Mucosa of descending colon (tissue), 3 donors: ENCODE results near the gene STK16. TPM values are rescaled to one million over a fixed set of nuclear protein-coding genes. Genes with fewer than 3 reads are reported as not detected.

ENCODE experiments used
- ATAC-seq: fragments of 200-7000 bp; cut with Tn5 transposase; one replicate; pipeline ENCODE4 v1.9.1; 2020; ENCODE audit warnings: mild to moderate bottlenecking, moderate library complexity
- DNase-seq, 3 donors: peaks; one replicate each; pipeline ENCODE4 v3.0.0-alpha.2; 2020
- H3K36me3 ChIP-seq: fragments of 200-600 bp; one replicate; pipeline ENCODE4 v1.8.0; 2021; ENCODE audit warnings: low read depth, mild to moderate bottlenecking
- H3K4me1 ChIP-seq: fragments of 200-600 bp; one replicate; pipeline ENCODE4 v1.8.0; 2021; ENCODE audit warnings: low read depth, mild to moderate bottlenecking
- H3K4me3 ChIP-seq: fragments of 200-600 bp; one replicate; pipeline ENCODE4 v1.8.0; 2021; ENCODE audit warnings: mild to moderate bottlenecking
- H3K9me3 ChIP-seq: fragments of 200-600 bp; one replicate; pipeline ENCODE4 v1.8.0; 2021; ENCODE audit warnings: mild to moderate bottlenecking
- intact Hi-C, 2 donors: fragments of 100-400 bp; cut with DNase I in 1 of 2; cut with micrococcal nuclease in 1 of 2; formaldehyde crosslinking; loops; one replicate each; pipeline versions ENCODE4 v1.11.0 to v1.11.1; 2022; cut with DNase I, micrococcal nuclease
- total RNA-seq, 3 donors: library from RNA; stranded (reverse); fragmentation: NEBNext Ultra II Directional in 2 of 3; extraction: Animal tissue kit (Norgen Biotek cat#: 25700) in 2 of 3; gene quantifications; one replicate each; pipeline versions ENCODE4 v1.2.1 to v1.2.4, GENCODE V29; 2021 to 2023
- TF ChIP-seq, protein P1 (sequence below): fragments of 200-600 bp; IDR thresholded peaks from one replicate; pipeline ENCODE4 v1.8.0; 2022; ENCODE audit warnings: antibody characterized with exemption, mild to moderate bottlenecking
- donor health status: DM: no; HTN: no; CAD: no; lungs with moderate emphysema.
- donor health status: DM: no; HTN: no; CAD: no.
- donor health status: DM: no; HTN: yes; CAD: no.

Gene STK16
- total RNA-seq, 3 donors from 2014 or later: 29.7 to 37.3 (median 32.7) TPM

DNA sequence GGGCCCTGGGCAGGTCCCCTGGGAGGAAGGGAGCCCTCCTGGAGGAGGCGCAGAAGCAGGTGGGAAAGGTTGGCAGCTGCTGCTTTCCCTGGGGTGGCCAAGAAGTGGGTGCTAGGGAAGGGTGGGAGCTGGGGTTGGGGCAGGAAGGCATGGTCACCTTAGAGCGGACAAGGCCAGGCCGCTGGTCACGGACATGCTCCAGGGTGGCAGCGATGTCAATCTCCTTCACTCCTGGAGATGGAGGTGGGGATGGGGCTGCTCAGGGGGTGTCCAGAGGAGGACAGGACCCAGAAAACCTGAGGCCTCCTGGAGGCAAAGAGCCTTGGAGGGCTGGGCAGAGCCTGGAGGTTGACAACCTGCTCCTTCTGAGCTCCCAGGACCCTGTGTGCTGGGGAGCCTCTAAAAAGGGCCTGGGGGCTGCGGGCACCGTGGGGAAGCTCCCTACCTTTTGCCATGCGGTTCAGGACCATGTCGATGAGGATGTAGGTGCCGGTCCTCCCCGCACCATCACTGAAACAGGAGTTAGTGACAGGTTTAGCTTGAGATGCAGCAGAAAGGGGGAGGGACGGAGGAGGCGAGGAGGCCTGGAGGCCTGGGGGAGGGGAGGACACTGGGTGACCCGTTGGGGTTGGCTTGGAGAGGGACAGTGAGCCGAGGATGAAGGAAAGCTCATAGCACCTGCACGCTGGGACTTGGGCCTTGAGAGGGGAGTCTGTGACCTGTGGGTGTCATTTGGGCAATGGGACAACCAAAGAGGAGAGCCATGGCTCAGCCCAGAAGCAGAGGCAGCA, 45.3 kb downstream of the STK16 start:
- DNase-seq (no peak), ATAC-seq (no peak)
- peaks cover 5% of the 10 kb centered on the region for H3K4me1 ChIP-seq
- H3K4me3 ChIP-seq: no peak overlapping the region
- H3K9me3 ChIP-seq: no peaks in the 10 kb centered on the region
- H3K36me3 ChIP-seq: no peaks in the 10 kb centered on the region
- intact Hi-C loops: loop anchor here in 1 of 2 donors (5.0 kb wide), 1 partner anchor 128 kb away; the partner anchor contains the start of gene NHEJ1
- TF ChIP-seq, protein P1, sequence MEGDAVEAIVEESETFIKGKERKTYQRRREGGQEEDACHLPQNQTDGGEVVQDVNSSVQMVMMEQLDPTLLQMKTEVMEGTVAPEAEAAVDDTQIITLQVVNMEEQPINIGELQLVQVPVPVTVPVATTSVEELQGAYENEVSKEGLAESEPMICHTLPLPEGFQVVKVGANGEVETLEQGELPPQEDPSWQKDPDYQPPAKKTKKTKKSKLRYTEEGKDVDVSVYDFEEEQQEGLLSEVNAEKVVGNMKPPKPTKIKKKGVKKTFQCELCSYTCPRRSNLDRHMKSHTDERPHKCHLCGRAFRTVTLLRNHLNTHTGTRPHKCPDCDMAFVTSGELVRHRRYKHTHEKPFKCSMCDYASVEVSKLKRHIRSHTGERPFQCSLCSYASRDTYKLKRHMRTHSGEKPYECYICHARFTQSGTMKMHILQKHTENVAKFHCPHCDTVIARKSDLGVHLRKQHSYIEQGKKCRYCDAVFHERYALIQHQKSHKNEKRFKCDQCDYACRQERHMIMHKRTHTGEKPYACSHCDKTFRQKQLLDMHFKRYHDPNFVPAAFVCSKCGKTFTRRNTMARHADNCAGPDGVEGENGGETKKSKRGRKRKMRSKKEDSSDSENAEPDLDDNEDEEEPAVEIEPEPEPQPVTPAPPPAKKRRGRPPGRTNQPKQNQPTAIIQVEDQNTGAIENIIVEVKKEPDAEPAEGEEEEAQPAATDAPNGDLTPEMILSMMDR: no peak

DNA sequence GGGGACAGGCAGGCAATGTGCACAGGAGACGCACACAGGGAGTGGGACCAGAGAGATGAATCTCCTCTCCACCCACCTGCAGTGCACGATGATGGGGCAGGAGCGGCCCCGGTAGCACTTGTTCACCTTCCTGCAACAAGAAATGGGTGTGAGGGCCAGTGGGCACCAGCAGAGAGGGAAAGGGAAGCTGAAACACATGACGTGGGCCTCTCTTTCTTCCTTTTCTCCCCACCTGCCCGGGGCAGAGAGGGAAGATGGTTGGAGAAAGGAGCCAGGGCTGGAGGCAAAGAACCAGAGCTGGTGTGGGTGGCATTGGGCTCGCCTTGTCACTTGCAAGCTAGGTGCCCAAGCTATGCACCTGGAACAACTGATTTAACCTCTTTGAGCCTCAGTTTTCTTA, 46.1 kb downstream of the STK16 start:
- Histone ChIP-seq H3K36me3 (no peaks in the 10 kb centered on the region), H3K4me1 (peaks cover 5% of the 10 kb centered on the region), H3K4me3 (no peak overlapping the region), H3K9me3 (no peaks in the 10 kb centered on the region)
- ATAC-seq (no peak), DNase-seq (no peak)
- TF ChIP-seq, protein P1: no peak
- intact Hi-C loops: loop anchor here in 1 of 2 donors (5.0 kb wide), 1 partner anchor 129 kb away; the partner anchor contains the start of gene NHEJ1

DNA sequence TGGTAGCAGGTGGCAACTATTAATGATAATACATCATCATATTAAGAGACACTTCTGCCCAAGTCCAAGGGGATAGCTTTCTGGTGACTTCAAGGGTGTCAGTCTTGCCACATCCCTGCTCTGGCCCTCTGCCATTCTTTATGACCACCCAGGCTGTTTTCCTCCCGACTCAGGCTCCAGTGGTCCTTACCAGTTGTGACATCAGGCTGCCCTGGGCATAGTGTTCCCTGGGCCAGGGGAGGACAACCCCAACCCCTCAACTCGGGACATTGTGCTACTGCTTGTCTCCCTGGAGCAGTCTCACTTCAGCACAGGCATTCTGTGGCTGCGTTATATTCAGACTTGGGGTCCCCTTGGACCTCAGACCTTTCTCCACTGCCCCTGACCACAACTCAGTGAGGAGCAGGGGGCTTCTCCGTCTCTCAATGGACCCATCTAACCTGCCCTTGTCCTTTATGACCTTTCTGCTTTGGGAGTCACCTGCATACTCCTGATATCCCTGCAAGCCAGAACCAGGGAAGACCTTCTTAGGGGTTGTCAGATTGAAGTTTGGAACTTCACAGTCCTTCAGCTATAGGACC, 46.7 kb downstream of the STK16 start:
- Histone ChIP-seq H3K36me3 (no peaks in the 10 kb centered on the region), H3K9me3 (no peaks in the 10 kb centered on the region), H3K4me1 (peaks cover 5% of the 10 kb centered on the region), H3K4me3 (no peak overlapping the region)
- intact Hi-C loops: loop anchor here in 1 of 2 donors (5.0 kb wide), 1 partner anchor 130 kb away; the partner anchor contains the start of gene NHEJ1
- TF ChIP-seq, protein P1: no peak
- DNase-seq (no peak), ATAC-seq (no peak)

DNA sequence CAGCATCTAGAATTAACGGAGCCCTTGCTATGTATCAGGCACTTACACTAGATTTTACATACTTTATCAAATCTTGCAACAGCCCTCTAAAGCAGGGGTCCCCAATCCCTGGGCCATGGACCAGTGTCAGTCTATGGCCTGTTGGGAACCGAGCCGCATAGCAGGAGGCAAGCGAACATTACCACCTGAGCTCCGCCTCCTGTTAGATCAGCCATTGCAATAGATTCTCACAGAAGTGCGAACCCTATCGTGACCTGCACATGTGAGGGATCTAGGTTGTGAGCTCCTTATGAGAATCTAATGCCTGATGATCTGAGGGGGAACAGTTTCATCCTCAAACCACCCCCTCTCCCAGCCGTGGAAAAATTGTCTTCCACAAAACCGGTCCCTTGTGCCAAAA, 47.3 kb downstream of the STK16 start:
- intact Hi-C loops: loop anchor here in 1 of 2 donors (5.0 kb wide), 1 partner anchor 130 kb away; the partner anchor contains the start of gene NHEJ1

DNA sequence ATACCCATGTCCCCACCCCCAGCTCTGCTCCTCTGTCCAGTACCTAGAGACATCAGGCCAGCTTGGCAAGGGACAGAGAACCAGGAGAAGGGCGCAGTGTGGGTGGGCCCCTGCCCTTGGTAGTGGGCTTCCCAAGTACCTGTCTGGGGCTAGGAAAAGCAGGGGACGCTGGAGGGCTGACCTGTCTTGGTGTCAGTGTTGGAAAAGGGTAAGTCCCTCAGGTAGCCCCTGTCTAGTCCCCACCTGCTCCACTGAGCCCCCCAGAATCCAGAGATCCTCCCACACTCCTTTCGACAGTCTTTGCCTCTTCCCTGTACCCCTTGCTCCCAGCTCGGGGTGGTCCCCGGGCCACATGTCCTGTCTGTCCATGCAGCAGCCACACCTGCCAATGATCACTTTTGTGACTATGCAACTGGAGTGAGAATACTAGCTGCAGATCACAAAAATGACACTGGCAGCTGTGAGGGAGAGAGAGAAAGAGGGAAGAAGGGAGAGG, 48.5 kb downstream of the STK16 start:
- DNase-seq (no peak), ATAC-seq (no peak)
- peaks cover 9% of the 10 kb centered on the region for H3K4me1 ChIP-seq
- TF ChIP-seq, protein P1: no peak
- no peak overlapping the region for H3K4me3 ChIP-seq
- H3K36me3 ChIP-seq: no peaks in the 10 kb centered on the region
- H3K9me3 ChIP-seq: no peaks in the 10 kb centered on the region
- intact Hi-C loops: loop anchor here in 1 of 2 donors (5.0 kb wide), 1 partner anchor 131 kb away; the partner anchor contains the start of gene NHEJ1

More for the DNA sequence above, 47.3 kb downstream of the STK16 start:
- TF ChIP-seq, protein P1: no peak
- ATAC-seq (no peak), DNase-seq (no peak)
- Histone ChIP-seq H3K4me1 (peaks cover 5% of the 10 kb centered on the region), H3K4me3 (no peak overlapping the region), H3K36me3 (no peaks in the 10 kb centered on the region), H3K9me3 (no peaks in the 10 kb centered on the region)
